Activated CD8-positive, alpha-beta memory T cell treated with anti-CD3 and anti-CD28 coated beads, Interleukin-2, amount 10 ng/mL, durations not matched to agents 7 days and 5 days (primary cell): ENCODE measurements around the gene MFSD12. TPM values are rescaled to one million over a fixed set of nuclear protein-coding genes. Genes with fewer than 3 reads are reported as not detected.
"Not testable (repeated sequence)": the region's sequence is repeated elsewhere in the genome, so short reads cannot be mapped to it uniquely, and the experiment has no call there.

ENCODE experiments used
- ATAC-seq: fragments of 150-1000 bp; cut with Tn5 transposase; one replicate; pipeline ENCODE4 v1.10.0; 2021; ENCODE audit warnings: moderate library complexity
- CTCF ChIA-PET: fragments of 350-600 bp; sonication (Branson Sonifier 250); formaldehyde crosslinking; loops from one replicate; lab custom pipeline; 2021; ENCODE audit warnings: antibody characterized with exemption; lab: Charles Lee
- DNase-seq: peaks from one replicate; pipeline ENCODE4 v3.0.0-alpha.2; 2020
- H3K27ac Mint-ChIP-seq: one replicate; pipeline ENCODE4 v1.8.0; 2021; ENCODE audit warnings: mild to moderate bottlenecking, mixed read lengths
- H3K27me3 Mint-ChIP-seq: one replicate; pipeline ENCODE4 v1.8.0; 2021; ENCODE audit warnings: mixed read lengths
- H3K36me3 Mint-ChIP-seq: one replicate; pipeline ENCODE4 v1.8.0; 2021; ENCODE audit warnings: mild to moderate bottlenecking, mixed read lengths
- H3K4me1 Mint-ChIP-seq: one replicate; pipeline ENCODE4 v1.8.0; 2021; ENCODE audit warnings: mixed read lengths
- H3K4me3 Mint-ChIP-seq: one replicate; pipeline ENCODE4 v1.8.0; 2021; ENCODE audit warnings: mild to moderate bottlenecking, moderate library complexity, mixed read lengths
- H3K9me3 Mint-ChIP-seq: one replicate; pipeline ENCODE4 v1.8.0; 2022; ENCODE audit warnings: low read depth, mixed read lengths
- total RNA-seq, 2 experiments: library from RNA; stranded (reverse); gene quantifications; one replicate each; pipeline ENCODE4 v1.2.3, GENCODE V29; 2021

MFSD12 gene
- total RNA-seq, 2 experiments from 2014 or later = 54.8 to 71.4 TPM

DNA sequence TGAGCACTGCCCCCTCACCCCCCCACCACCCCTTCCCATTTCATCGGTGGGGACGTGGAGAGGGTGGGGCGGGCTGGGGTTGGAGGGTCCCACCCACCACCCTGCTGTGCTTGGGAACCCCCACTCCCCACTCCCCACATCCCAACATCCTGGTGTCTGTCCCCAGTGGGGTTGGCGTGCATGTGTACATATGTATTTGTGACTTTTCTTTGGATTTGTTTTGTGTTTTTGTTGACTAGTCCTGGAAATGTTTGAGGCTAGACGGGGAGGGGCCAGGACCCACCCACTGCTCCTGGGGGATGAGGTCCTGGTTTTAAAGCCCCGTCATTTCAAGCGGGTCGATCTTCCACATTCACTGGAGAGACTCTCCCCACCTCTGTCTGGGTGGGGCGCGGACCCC lies 21.4 kb downstream of the MFSD12 start:
- Mint-ChIP-seq H3K36me3 (peaks cover 24% of the 10 kb centered on the region), H3K4me1 (no peaks in the 10 kb centered on the region), H3K9me3 (peaks cover 2% of the 10 kb centered on the region), H3K27me3 (no peaks in the 10 kb centered on the region), H3K4me3 (no peak overlapping the region), H3K27ac (no peak overlapping the region)
- DNase-seq = no peak
- CTCF ChIA-PET = interaction anchor here (2.1 kb wide), 1 partner anchor 9 kb away, joined by 8 read pairs; no protein-coding TSS in a partner anchor
- ATAC-seq = no peak

DNA sequence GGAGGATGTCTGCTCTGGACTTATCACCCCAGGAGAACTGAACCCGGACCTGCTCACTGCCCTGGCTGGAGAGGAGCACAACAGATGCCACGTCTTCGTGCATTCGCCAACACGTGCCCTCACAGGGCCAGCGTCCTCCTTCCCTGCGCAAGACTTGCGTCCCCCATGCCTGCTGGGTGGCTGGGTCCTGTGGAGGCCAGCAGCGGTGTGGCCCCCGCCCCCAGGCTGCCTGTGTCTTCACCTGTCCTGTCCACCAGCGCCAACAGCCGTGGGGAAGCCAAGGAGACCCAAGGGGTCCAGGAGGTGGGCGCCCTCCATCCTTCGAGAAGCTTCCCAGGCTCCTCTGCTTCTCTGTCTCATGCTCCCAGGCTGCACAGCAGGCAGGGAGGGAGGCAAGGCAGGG lies 21.8 kb downstream of the MFSD12 start:
- Mint-ChIP-seq H3K4me3 (no peak overlapping the region), H3K4me1 (no peaks in the 10 kb centered on the region), H3K36me3 (peaks cover 24% of the 10 kb centered on the region), H3K27ac (no peak overlapping the region), H3K9me3 (peaks cover 2% of the 10 kb centered on the region), H3K27me3 (no peaks in the 10 kb centered on the region)
- no peak for DNase-seq
- ATAC-seq = no peak
- CTCF ChIA-PET = interaction anchor here (2.1 kb wide), 1 partner anchor 10 kb away, joined by 8 read pairs; no protein-coding TSS in a partner anchor

GRCh38 chr19:3535235-3535535 lies 22.2 kb downstream of the MFSD12 start:
- Mint-ChIP-seq H3K4me3 (no peak overlapping the region), H3K36me3 (peaks cover 24% of the 10 kb centered on the region), H3K9me3 (peaks cover 2% of the 10 kb centered on the region), H3K4me1 (no peaks in the 10 kb centered on the region), H3K27me3 (no peaks in the 10 kb centered on the region), H3K27ac (no peak overlapping the region)
- CTCF ChIA-PET = interaction anchor here (2.1 kb wide), 1 partner anchor 10 kb away, joined by 8 read pairs; no protein-coding TSS in a partner anchor
- ATAC-seq (no peak), DNase-seq (no peak)

DNA sequence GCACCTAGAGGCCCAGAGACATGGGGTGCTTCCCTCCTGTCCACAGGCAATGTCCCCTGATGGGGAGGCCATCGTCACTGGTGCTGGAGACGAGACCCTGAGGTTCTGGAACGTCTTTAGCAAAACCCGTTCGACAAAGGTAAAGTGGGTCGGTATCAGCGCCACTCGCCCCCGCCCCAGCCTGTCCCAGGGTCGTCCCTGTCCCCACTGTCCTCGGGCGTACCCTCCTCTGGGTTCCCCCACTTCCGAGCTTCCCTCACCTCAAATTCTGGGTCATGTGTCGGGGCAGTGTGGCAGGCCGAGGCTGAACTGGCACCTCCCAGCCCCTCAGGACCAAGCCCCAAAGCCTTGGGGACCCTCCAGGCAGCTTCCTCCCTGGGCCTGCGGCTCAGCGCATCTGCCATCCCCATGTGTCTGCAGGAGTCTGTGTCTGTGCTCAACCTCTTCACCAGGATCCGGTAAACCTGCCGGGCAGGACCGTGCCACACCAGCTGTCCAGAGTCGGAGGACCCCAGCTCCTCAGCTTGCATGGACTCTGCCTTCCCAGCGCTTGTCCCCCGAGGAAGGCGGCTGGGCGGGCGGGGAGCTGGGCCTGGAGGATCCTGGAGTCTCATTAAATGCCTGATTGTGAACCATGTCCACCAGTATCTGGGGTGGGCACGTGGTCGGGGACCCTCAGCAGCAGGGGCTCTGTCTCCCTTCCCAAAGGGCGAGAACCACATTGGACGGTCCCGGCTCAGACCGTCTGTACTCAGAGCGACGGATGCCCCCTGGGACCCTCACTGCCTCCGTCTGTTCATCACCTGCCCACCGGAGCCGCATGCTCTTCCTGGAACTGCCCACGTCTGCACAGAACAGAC lies 22.8 kb downstream of the MFSD12 start:
- peaks cover 20% of the 10 kb centered on the region for H3K36me3 Mint-ChIP-seq
- H3K4me1 Mint-ChIP-seq = no peaks in the 10 kb centered on the region
- no peak overlapping the region for H3K4me3 Mint-ChIP-seq
- DNase-seq (no peak), ATAC-seq (no peak)
- no peaks in the 10 kb centered on the region for H3K27me3 Mint-ChIP-seq
- no peak overlapping the region for H3K27ac Mint-ChIP-seq
- H3K9me3 Mint-ChIP-seq = peaks cover under 1% of the 10 kb centered on the region
- CTCF ChIA-PET = interaction anchor here (0.9 kb wide), 1 partner anchor 10 kb away, joined by 3 read pairs; no protein-coding TSS in a partner anchor

GRCh38 chr19:3533563-3534216 lies 23.7 kb downstream of the MFSD12 start:
- peaks cover 18% of the 10 kb centered on the region for H3K36me3 Mint-ChIP-seq
- H3K9me3 Mint-ChIP-seq = no peaks in the 10 kb centered on the region
- H3K27me3 Mint-ChIP-seq = no peaks in the 10 kb centered on the region
- H3K4me1 Mint-ChIP-seq = no peaks in the 10 kb centered on the region
- no peak for DNase-seq
- H3K27ac Mint-ChIP-seq = no peak overlapping the region
- H3K4me3 Mint-ChIP-seq = no peak overlapping the region
- no peak for ATAC-seq
- CTCF ChIA-PET = interaction anchor here (0.9 kb wide), 1 partner anchor 11 kb away, joined by 3 read pairs; no protein-coding TSS in a partner anchor

GRCh38 chr19:3533033-3533432 lies 24.4 kb downstream of the MFSD12 start:
- DNase-seq (no peak), ATAC-seq (no peak)
- Mint-ChIP-seq H3K9me3 (no peaks in the 10 kb centered on the region), H3K27ac (no peak overlapping the region), H3K4me3 (no peak overlapping the region), H3K27me3 (no peaks in the 10 kb centered on the region), H3K4me1 (no peaks in the 10 kb centered on the region), H3K36me3 (peaks cover 18% of the 10 kb centered on the region)
- CTCF ChIA-PET = no interaction called here

DNA sequence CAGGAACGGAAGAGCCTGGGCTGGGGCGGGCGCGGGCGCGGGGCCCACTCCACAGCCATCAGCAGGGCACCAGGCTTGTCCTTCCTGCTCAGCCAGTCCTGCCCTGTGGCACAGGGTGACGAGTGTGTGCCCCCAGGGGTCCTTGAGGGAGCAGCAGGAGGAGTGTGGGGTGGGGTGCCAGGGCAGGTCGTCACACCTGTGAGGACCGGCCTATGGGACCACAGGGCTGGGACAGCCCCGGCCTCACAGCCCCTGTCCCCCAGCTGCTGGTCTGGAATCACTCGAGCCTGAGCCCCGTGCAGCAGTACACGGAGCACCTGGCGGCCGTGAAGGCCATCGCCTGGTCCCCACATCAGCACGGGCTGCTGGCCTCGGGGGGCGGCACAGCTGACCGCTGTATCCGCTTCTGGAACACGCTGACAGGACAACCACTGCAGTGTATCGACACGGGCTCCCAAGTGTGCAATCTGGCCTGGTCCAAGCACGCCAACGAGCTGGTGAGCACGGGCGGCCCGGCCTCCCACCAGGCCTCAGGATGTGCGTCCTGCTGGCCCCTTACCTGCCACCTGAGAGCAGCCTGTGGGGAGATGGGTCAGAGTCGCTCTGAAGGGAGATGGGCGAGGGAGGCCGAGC lies 25.1 kb downstream of the MFSD12 start:
- no peak for DNase-seq
- H3K27ac Mint-ChIP-seq = no peak overlapping the region
- no peak overlapping the region for H3K4me3 Mint-ChIP-seq
- ATAC-seq = no peak
- no peaks in the 10 kb centered on the region for H3K27me3 Mint-ChIP-seq
- CTCF ChIA-PET = interaction anchor here (1.2 kb wide), 1 partner anchor 13 kb away, joined by 4 read pairs; no protein-coding TSS in a partner anchor
- no peaks in the 10 kb centered on the region for H3K4me1 Mint-ChIP-seq
- peaks cover 18% of the 10 kb centered on the region for H3K36me3 Mint-ChIP-seq
- no peaks in the 10 kb centered on the region for H3K9me3 Mint-ChIP-seq

- Mint-ChIP-seq H3K27ac (no peak overlapping the region), H3K4me1 (no peaks in the 10 kb centered on the region), H3K4me3 (no peak overlapping the region), H3K27me3 (no peaks in the 10 kb centered on the region), H3K9me3 (no peaks in the 10 kb centered on the region), H3K36me3 (peaks cover 22% of the 10 kb centered on the region)
- ATAC-seq (no peak), DNase-seq (no peak)
- CTCF ChIA-PET = interaction anchor here (1.2 kb wide), 1 partner anchor 14 kb away, joined by 4 read pairs; no protein-coding TSS in a partner anchor
Observed at GRCh38 chr19:3531716-3532115, 25.7 kb downstream of the MFSD12 start.

GRCh38 chr19:3530389-3530788 lies 27.0 kb downstream of the MFSD12 start:
- Mint-ChIP-seq H3K36me3 (peaks cover 19% of the 10 kb centered on the region), H3K4me1 (no peaks in the 10 kb centered on the region), H3K4me3 (no peak overlapping the region), H3K27ac (no peak overlapping the region), H3K9me3 (no peaks in the 10 kb centered on the region), H3K27me3 (no peaks in the 10 kb centered on the region)
- CTCF ChIA-PET = no interaction called here
- ATAC-seq (no peak), DNase-seq (no peak)

DNA sequence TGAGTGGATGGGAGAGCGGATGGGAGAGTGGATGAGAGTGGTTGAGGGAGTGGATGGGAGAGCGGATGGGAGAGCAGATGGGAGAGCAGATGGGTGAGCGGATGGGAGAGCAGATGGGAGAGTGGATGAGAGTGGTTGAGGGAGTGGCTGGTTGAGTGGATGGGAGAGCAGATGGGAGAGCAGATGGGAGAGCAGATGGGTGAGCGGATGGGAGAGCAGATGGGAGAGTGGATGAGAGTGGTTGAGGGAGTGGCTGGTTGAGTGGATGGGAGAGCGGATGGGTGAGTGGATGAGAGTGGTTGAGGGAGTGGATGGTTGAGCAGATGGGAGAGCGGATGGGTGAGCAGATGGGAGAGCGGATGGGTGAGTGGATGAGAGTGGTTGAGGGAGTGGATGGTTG lies 28.1 kb downstream of the MFSD12 start:
- H3K4me1 Mint-ChIP-seq, DNase-seq, H3K9me3 Mint-ChIP-seq, ATAC-seq, H3K4me3 Mint-ChIP-seq, H3K27me3 Mint-ChIP-seq, H3K27ac Mint-ChIP-seq, CTCF ChIA-PET: not testable (repeated sequence)
- peaks cover 16% of the 10 kb centered on the region for H3K36me3 Mint-ChIP-seq

DNA sequence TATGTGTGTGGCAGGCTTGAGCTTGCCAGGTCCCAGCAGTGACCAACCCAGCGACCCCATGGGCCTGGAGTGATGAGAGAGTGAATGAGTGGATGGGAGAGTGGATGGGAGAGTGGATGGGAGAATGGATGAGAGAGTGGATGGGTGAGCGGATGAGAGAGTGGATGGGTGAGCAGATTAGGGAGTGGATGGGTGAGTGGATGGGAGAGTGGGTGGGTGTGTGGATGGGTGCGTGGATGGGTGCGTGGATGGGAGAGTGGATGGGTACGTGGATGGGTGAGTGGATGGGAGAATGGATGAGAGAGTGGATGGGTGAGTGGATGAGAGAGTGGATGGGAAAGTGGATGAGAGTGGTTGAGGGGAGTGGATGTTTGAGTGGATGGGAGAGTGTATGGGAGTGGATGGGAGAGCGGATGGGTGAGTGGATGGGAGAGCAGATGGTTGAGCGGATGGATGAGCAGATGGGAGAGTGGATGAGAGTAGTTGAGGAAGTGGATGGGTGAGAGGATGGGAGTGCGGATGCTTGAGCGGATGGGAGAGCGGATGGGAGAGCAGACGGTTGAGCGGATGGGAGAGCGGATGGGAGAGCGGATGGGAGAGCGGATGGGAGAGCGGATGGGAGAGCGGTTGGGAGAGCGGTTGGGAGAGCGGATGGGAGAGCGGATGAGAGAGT lies 28.7 kb downstream of the MFSD12 start:
- no peak for ATAC-seq

GRCh38 chr19:3528080-3528479 lies 29.3 kb downstream of the MFSD12 start:
- DNase-seq (no peak), ATAC-seq (no peak)
- Mint-ChIP-seq H3K27ac (no peak overlapping the region), H3K36me3 (peaks cover 13% of the 10 kb centered on the region), H3K4me1 (no peaks in the 10 kb centered on the region), H3K27me3 (no peaks in the 10 kb centered on the region), H3K4me3 (no peak overlapping the region), H3K9me3 (no peaks in the 10 kb centered on the region)
- CTCF ChIA-PET = no interaction called here

More for the DNA sequence above, 28.7 kb downstream of the MFSD12 start:
- Mint-ChIP-seq H3K4me3 (no peak overlapping the region), H3K27ac (no peak overlapping the region), H3K4me1 (no peaks in the 10 kb centered on the region), H3K36me3 (peaks cover 15% of the 10 kb centered on the region), H3K27me3 (no peaks in the 10 kb centered on the region), H3K9me3 (no peaks in the 10 kb centered on the region)
- CTCF ChIA-PET = no interaction called here
- no peak for DNase-seq
